GM12874 (cell line): Measurements from ENCODE around the gene TRDMT1.

Experiments used
- CTCF ChIP-seq: IDR thresholded peaks from 2 replicates; pipeline ENCODE4 v1.5.1; 2011; ENCODE audit warnings: low read depth, mild to moderate bottlenecking, control low read depth, low read length, moderate library complexity; ENCODE audit not compliant: insufficient read depth

Gene TRDMT1

GRCh38 chr10:17235136-17235535 lies 33.7 kb upstream of the TRDMT1 start:
- no peak for TF ChIP-seq CTCF

- no peak for TF ChIP-seq CTCF
Observed at GRCh38 chr10:17234431-17234945, 33.0 kb upstream of the TRDMT1 start.

DNA sequence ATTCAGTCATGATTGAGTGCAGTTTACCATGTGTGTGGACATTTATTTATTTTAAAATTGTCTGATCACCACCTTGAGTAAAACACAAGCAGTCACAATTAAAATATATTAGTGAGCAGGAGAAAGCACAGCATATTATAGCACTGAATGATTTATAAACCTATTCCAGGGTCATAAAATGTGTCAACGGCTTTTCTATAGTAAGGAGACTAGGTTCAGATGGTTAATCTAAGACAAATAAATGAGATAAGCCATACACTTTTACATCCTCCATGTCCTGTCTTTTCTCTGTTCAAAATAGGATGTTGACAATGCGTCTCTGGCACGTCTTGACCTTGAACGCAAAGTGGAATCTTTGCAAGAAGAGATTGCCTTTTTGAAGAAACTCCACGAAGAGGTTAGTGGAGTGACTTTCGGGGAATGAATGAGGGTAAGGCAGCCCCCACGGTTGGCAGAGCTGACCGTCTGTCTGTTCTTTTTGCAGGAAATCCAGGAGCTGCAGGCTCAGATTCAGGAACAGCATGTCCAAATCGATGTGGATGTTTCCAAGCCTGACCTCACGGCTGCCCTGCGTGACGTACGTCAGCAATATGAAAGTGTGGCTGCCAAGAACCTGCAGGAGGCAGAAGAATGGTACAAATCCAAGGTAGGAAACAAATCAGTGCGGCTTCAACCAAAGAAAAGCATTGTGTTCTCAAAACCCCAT lies 32.0 kb upstream of the TRDMT1 start:
- no peak for TF ChIP-seq CTCF

- TF ChIP-seq CTCF: no peak
Observed at GRCh38 chr10:17232276-17232960, 30.9 kb upstream of the TRDMT1 start.

GRCh38 chr10:17231788-17232187 lies 30.3 kb upstream of the TRDMT1 start:
- no peak for TF ChIP-seq CTCF

DNA sequence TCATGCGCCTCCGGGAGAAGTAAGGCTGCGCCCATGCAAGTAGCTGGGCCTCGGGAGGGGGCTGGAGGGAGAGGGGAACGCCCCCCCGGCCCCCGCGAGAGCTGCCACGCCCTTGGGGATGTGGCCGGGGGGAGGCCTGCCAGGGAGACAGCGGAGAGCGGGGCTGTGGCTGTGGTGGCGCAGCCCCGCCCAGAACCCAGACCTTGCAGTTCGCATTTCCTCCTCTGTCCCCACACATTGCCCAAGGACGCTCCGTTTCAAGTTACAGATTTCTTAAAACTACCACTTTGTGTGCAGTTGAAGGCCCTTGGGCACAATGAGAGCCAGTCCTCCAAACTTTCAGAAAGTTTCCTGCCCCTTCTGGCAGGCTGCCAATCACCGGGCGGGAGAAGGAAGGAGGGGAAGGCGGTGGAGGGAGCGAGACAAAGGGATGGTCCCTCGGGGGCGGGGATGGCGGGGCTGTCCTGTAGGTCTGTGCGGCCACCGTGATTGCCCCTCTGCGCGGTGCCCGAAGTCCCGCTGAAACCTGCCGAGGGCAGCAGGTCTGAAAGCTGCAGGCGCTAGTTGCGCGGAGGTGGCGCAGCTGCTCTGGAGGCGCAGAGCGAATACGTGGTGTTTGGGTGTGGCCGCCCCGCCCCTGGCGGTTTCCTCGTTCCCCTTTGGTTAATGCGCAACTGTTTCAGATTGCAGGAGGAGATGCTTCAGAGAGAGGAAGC lies 28.7 kb upstream of the TRDMT1 start:
- TF ChIP-seq CTCF: 0 out of 2 replicates have a peak, but pooled peaks have one; percentile 4

DNA sequence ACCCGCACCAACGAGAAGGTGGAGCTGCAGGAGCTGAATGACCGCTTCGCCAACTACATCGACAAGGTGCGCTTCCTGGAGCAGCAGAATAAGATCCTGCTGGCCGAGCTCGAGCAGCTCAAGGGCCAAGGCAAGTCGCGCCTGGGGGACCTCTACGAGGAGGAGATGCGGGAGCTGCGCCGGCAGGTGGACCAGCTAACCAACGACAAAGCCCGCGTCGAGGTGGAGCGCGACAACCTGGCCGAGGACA lies 28.2 kb upstream of the TRDMT1 start:
- TF ChIP-seq CTCF: no peak
